NCI-H2107 treated with DMSO at 0.1 percent for 48 hours (cell line): Measurements from ENCODE around the gene TNC.

Source experiments
- DNase-seq: peaks from one replicate; lab custom pipeline; 2025; ENCODE audit not compliant: unreplicated experiment; lab: John Stamatoyannopoulos, UW

Gene TNC

GRCh38 chr9:114981063-114981462 is 136.9 kb downstream of the TNC start:
- no peak for DNase-seq

- no peak for DNase-seq
These were observed 144.7 kb downstream of the TNC start for GRCh38 chr9:114973216-114973615.

- DNase-seq: no peak
These were observed 145.3 kb downstream of the TNC start for GRCh38 chr9:114972510-114973136.
